ENCODE results near the gene COPB2.

DNA sequence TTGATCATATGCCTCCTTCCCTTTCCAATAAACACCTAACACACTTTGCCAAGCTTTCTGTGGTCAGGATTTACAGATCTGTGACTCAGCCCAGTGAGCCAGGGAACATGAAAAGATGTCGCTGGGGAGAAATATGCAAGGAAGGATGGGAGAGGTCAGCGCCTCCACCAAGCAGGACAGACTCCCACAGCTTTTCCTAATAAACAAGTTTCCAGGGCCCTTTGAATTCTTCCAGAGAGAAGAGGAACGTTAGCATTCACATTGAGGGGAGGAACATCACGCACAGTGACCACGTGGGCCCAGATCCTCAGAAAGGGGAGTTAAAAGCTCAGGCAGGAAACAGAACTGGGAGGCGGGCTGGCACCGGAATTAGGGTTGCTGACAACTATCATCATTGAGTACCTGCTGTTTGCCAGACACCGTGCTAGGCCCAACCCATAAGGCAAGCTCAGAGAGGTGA, 78.9 kb downstream of the COPB2 start:
- TF ChIP-seq, protein P1, sequence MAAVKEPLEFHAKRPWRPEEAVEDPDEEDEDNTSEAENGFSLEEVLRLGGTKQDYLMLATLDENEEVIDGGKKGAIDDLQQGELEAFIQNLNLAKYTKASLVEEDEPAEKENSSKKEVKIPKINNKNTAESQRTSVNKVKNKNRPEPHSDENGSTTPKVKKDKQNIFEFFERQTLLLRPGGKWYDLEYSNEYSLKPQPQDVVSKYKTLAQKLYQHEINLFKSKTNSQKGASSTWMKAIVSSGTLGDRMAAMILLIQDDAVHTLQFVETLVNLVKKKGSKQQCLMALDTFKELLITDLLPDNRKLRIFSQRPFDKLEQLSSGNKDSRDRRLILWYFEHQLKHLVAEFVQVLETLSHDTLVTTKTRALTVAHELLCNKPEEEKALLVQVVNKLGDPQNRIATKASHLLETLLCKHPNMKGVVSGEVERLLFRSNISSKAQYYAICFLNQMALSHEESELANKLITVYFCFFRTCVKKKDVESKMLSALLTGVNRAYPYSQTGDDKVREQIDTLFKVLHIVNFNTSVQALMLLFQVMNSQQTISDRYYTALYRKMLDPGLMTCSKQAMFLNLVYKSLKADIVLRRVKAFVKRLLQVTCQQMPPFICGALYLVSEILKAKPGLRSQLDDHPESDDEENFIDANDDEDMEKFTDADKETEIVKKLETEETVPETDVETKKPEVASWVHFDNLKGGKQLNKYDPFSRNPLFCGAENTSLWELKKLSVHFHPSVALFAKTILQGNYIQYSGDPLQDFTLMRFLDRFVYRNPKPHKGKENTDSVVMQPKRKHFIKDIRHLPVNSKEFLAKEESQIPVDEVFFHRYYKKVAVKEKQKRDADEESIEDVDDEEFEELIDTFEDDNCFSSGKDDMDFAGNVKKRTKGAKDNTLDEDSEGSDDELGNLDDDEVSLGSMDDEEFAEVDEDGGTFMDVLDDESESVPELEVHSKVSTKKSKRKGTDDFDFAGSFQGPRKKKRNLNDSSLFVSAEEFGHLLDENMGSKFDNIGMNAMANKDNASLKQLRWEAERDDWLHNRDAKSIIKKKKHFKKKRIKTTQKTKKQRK (IDR thresholded peaks at IDR 0.05; ENCODE audit: low read depth, low read length): no peak
- TF ChIP-seq MXI1 (IDR thresholded peaks at IDR 0.05; ENCODE audit: low read depth, low read length): no peak
- TF ChIP-seq, protein P2, sequence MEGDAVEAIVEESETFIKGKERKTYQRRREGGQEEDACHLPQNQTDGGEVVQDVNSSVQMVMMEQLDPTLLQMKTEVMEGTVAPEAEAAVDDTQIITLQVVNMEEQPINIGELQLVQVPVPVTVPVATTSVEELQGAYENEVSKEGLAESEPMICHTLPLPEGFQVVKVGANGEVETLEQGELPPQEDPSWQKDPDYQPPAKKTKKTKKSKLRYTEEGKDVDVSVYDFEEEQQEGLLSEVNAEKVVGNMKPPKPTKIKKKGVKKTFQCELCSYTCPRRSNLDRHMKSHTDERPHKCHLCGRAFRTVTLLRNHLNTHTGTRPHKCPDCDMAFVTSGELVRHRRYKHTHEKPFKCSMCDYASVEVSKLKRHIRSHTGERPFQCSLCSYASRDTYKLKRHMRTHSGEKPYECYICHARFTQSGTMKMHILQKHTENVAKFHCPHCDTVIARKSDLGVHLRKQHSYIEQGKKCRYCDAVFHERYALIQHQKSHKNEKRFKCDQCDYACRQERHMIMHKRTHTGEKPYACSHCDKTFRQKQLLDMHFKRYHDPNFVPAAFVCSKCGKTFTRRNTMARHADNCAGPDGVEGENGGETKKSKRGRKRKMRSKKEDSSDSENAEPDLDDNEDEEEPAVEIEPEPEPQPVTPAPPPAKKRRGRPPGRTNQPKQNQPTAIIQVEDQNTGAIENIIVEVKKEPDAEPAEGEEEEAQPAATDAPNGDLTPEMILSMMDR (IDR thresholded peaks at IDR 0.05 in 2 of 3, conservative IDR thresholded peaks at IDR 0.05 in 1 of 3; ENCODE audit: control insufficient read depth in 2 of 3, extremely low read depth in 1 of 3, insufficient read depth in 1 of 3, low read depth in 3 of 3, low read length in 3 of 3): no peak
- no peak for TF ChIP-seq NR2C2 (IDR thresholded peaks at IDR 0.05; ENCODE audit: borderline replicate concordance, control insufficient read depth, insufficient read length, low read depth)
- TF ChIP-seq EZH2 (IDR thresholded peaks at IDR 0.05; ENCODE audit: borderline replicate concordance, control insufficient read depth, low read depth, low read length): no peak
- no peak for TF ChIP-seq POLR2AphosphoS5 (IDR thresholded peaks at IDR 0.05; ENCODE audit: low read length)
- no peak for TF ChIP-seq EP300 (IDR thresholded peaks at IDR 0.05; ENCODE audit: borderline replicate concordance in 1 of 2, control insufficient read depth in 1 of 2, low read depth in 2 of 2, low read length in 2 of 2)
- no peak for TF ChIP-seq BHLHE40 (IDR thresholded peaks at IDR 0.05; ENCODE audit: borderline replicate concordance in 1 of 2, low read depth in 2 of 2, low read length in 1 of 2)
